HG02938 (cell line): Measurements from ENCODE around the gene TPSB2.
"Not testable (repeated sequence)": the region's sequence is repeated elsewhere in the genome, so short reads cannot be mapped to it uniquely, and the experiment has no call there.

Source experiments
- ATAC-seq: cut with Tn5 transposase; IDR thresholded peaks from one replicate; pipeline ENCODE4 v1.9.1; 2021; ENCODE audit warnings: mild to moderate bottlenecking, moderate library complexity; ENCODE audit not compliant: unreplicated experiment

TPSB2 gene

DNA sequence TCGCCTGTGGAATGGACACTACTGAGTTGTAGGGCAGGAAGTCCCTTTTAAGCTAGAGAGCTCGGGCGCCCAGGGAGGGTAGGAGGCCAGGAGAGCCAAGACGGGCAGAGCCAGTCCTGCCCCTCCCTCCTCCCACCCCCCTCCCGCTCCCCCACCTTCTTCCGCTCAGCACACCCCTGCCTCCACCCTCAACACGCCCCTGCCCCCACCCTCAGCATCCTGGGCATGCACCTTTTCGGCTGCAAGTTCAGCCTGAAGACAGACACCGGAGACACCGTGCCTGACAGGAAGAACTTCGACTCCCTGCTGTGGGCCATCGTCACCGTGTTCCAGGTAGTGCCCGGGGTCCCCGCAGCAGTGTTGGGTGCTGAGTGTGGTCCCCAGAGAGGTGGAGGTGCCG, 23.2 kb downstream of the TPSB2 start:
- no peak for ATAC-seq

DNA sequence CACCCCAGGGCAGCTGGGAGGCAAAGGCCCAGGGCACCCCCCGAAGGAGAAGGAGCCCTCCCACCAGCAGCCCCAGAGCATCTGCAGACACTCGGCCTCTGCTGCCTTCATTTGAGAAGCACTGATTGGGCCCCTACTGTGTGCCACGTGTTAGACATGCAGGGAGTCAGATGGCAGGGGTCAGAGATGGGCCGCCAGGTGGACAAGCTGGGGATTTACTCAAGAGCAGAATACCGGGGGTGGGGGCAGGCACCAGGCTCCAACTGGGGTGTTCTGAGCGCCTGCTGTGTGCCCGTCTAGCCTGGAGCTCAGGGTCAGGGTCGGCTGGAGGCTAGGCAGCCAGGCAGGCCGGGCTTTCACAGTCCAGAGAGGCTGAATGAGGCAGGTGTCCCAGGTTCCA, 23.7 kb downstream of the TPSB2 start:
- ATAC-seq = no peak

DNA sequence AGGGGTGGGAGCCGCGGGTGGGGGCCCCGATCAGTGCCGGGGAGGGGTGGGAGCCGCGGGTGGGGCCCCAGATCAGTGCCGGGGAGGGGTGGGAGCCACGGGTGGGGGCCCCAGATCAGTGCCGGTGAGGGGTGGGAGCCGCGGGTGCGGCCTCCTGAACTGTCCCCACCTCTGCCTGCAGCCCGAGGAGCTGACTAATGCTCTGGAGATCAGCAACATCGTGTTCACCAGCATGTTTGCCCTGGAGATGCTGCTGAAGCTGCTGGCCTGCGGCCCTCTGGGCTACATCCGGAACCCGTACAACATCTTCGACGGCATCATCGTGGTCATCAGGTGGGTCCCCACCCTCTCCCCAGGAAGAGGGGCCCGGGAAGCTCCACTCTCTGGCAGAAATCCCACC, 25.1 kb downstream of the TPSB2 start:
- no peak for ATAC-seq

DNA sequence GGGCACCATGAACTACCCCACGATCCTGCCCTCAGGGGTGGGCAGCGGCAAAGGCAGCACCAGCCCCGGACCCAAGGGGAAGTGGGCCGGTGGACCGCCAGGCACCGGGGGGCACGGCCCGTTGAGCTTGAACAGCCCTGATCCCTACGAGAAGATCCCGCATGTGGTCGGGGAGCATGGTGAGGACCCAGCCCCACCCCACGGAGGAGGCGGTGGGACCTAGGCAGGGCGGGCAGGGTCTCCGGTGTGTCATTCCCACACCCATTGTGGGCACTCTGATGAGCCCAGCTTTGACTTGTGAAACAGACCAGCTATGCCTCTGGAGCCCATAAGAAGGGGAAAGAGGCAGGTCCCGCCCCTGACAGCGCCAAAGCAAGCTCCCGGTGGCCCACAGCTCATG, 27.7 kb downstream of the TPSB2 start:
- no peak for ATAC-seq

DNA sequence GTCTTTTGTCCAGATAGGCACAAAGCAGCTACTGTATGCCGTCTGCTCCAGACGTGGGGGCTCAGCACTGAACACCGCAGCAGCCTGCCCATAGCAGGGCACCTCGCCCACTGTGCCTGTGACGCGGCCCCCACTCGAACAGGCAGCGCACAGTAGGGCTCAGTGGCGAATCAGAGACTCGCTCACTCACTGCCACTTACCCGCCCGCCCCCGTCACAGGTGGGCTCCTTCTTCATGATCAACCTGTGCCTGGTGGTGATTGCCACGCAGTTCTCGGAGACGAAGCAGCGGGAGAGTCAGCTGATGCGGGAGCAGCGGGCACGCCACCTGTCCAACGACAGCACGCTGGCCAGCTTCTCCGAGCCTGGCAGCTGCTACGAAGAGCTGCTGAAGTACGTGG, 28.5 kb downstream of the TPSB2 start:
- no peak for ATAC-seq

DNA sequence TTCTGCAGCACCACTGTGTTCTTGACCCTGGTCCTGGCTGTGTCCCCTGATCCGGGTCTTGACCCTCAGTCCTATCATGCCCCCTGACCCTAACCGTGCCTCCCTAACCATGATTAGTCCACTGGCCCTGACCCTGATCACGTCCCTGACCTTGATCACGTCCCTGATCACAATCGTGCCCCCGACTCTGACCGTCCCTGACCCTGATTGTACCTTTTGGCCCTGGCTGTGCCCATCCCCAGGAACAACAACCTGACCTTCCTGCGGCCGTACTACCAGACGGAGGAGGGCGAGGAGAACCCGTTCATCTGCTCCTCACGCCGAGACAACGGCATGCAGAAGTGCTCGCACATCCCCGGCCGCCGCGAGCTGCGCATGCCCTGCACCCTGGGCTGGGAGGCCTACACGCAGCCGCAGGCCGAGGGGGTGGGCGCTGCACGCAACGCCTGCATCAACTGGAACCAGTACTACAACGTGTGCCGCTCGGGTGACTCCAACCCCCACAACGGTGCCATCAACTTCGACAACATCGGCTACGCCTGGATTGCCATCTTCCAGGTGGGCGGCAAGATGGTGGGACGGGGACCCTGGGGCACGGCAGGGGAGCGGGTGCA, 29.9 kb downstream of the TPSB2 start:
- no peak for ATAC-seq

DNA sequence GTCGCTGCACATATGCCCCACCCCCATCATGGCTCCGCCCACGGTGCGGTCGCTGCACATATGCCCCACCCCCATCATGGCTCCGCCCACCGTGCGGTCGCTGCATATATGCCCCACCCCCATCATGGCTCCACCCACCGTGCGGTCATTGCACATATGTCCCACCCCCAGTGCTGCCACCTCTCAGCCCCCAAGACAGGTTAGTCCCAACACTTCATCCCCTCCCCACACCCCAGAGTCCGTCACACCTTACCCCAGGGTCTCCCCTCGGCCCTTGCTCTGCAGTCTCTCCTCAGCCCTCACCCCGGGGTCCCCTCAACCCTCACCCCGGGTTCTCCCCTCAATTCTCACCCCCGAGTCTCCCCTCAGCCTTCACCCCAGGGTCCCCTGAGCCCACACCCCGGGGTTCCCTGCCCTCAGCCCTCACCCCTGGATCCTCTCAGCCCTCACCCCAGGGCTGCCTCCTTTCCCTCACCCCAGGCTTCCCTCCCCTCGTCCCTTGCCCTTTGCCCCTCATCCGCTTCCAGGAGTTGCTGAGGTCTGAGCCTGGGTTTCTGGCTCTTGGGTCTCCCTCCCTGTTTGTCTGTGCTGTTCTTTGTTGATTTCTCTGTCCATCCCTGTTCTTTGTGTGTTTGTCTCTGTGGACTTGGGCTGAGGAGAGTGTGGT, 30.5 kb downstream of the TPSB2 start:
- no peak for ATAC-seq

DNA sequence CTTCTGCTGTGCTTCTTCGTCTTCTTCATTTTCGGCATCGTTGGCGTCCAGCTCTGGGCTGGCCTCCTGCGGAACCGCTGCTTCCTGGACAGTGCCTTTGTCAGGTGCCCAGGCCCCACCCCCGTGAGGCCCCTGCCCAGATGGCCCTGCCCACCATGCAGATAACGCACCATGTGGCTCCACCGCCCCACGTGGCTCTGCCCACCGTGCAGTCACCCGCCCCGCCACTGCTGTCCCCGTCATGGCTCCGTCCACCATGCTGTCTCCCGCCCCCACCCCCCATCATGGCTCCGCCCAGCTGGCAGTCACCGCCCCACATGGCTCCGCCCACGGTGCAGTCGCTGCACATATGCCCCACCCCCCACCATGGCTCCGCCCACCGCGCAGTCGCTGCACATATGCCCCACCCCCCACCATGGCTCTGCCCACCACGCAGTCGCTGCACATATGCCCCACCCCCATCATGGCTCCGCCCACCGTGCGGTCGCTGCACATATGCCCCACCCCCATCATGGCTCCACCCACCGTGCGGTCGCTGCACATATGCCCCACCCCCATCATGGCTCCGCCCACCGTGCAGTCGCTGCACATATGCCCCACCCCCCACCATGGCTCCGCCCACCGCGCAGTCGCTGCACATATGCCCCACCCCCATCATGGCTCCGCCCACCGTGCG, 31.2 kb downstream of the TPSB2 start:
- not testable (repeated sequence) for ATAC-seq

DNA sequence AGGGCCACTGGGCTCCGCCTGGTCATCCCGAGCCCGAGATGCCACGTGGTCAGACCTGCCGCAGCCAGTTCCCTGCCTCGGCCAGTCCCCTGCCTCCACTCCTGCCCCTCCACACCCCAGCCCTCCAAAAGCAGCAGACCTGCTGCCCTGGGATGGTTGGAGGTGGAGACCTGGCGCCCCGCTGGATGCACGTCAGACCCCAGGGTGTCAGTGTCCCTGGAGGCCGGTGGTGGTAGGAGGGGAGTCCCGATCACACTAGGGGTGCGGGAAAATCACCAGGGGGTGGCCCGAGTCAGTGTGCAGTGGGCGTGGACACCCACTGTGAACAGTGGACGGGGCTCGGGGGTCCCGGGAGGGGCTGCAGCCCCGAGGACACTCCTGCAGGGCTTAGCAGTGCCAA, 31.8 kb downstream of the TPSB2 start:
- ATAC-seq = no peak

DNA sequence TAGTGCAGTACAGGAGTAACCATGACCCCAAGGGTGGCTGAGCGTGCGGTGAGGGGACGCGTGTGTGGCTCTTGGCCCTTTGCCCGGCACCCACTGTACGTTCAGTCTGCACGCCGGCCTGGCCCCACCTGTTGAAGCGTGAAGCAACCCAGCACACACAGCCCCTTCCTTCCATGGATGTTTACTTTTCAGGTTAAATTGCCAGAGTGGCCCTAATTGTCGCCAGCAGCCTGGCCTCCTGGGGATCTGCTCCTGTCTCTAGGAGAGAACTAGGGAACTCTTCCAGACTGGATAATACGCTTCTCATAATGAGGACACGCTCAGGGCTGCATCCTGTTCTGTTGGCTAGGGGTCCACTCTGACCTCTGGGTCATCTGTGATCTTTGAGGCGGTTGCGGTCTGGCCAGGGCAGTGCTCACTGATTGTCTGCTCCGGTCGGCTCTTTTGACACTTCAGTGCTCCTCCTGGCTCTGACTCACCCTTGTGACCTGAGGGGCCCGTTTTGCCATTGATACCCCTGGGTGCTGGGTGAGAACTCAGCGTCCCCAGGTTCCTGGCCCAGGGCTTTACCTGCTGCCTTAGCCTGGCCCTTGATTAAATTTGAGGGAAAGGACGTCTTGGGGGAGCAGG, 32.6 kb downstream of the TPSB2 start:
- no peak for ATAC-seq

DNA sequence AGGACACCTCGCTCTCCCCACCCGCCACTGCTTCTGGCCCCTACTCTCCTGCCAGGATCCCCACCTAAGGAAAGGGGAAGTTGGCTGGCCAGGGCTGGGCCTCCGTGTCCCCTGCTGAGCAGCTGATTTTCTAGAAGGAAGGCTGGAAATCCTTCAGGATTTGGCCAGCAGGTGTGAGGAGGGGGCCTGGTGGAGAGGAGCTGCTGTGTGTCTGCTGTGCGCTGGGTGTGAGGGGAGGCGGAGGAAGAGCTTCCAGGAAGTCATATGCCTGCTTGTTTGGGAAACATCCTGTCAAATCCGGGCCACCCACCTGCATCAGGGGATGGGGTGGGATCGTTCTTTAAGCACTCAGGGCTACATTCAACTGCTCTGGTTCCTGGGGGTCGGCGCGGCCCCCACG, 33.5 kb downstream of the TPSB2 start:
- no peak for ATAC-seq

DNA sequence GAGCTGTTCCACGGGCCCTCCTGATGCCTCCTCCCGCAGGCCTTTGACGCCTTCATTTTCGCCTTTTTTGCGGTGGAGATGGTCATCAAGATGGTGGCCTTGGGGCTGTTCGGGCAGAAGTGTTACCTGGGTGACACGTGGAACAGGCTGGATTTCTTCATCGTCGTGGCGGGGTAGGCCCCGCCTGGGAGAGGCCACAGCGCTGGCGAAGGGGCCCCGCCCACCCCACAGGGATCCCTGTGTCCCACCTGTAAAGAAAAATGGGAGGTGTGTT, 34.7 kb downstream of the TPSB2 start:
- ATAC-seq = no peak

DNA sequence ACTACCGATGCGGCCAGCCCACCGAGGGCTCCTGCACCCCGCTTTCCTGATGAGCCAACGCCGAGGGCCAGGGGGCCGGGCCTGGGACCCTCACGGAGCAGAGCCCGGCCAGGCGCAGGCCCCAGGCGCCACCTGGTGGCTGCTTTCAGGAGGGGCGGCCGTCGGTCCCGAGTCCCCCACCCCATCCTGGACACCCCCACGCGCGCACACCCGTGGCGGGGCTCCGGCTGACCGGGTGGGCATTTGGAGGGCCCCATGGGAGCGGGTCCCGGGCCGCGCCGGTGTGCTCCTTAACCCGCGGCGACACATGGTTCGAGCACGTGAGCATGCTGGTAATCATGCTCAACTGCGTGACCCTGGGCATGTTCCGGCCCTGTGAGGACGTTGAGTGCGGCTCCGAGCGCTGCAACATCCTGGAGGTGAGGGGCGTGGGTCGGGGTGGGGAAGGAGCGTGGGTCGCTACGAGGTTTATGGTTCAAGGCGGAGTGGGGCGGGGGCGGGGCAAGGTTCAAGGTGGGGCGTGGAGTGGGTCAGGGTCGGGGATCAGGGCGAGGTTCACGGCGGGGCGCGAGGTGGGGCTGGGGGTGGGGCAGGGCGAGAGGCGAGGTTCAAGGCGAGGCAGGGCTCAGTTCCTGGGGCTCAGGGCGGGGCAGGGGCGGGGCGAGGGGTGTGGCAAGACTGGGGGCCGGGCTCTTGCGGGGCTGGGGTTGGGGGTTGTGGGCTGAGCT, 35.2 kb downstream of the TPSB2 start:
- ATAC-seq = no peak

DNA sequence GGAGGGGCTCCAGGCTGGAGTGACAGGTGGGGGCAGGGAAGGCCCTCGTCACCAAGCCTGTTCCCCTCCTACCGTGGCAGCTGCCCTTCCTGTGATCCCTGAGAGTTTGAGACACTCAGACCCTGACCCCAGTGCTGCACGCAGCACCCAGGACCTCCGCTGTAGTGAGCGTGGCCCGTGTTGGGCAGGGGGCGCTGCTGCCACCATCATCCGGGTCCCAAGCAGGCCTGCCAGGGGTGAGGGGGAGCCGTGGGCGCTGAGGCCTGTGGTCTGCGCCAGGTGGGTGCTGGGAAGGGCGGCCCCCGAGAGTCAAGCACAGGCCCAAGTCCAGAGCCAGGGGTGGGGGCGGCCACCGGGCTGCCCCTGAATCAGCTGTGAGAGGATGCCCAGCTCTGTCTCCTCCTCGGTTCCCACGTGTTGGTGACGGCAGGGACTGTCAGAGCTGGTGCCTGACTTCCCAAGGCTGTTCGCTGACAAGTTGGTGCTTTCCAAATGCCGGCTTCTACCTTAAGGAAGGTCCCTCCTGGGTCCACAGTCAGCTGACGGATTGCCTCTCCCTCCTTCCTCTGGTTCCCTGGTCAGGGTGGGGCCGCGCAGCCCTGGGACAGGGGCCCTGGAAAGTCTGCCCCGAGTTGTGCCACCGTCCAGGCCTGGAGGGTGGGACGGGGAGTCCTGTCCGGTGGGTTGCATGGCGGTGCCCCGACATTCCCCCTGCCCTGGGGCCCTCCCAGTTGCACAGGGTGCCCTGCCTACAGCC, 36.0 kb downstream of the TPSB2 start:
- ATAC-seq = no peak

DNA sequence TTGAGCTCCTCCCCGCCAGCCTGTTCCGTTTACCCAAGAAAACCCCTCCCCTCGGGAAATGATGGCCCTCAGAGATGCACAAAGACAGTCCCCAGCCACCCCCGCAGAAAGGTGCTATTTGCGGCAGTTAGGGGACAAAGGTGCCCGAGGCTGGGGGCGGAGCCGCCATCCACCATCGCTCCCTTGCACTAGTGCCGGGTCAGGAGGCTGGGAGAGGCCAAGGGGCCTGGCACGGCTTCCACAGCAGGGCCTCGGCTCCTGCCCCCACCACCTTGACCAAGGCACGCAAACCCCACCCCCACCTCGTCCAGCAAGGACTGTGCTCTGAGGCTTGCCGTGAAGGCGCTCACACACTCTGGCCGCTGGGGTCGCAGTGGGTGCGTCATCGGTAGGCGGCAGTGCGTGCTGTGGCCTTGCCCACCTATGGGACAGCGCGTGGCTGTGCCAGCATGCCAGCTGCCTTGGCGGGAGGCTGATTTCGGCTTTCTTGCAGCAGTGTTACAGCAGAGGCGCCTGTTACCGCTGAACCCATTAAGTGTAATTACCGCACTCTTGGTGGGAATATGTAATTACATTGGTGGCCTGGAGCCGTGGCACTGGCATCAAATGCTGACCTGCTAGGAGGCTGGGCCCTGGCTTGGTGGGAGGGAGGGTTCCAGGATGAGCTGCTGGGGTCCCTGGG, 36.7 kb downstream of the TPSB2 start:
- ATAC-seq = no peak

DNA sequence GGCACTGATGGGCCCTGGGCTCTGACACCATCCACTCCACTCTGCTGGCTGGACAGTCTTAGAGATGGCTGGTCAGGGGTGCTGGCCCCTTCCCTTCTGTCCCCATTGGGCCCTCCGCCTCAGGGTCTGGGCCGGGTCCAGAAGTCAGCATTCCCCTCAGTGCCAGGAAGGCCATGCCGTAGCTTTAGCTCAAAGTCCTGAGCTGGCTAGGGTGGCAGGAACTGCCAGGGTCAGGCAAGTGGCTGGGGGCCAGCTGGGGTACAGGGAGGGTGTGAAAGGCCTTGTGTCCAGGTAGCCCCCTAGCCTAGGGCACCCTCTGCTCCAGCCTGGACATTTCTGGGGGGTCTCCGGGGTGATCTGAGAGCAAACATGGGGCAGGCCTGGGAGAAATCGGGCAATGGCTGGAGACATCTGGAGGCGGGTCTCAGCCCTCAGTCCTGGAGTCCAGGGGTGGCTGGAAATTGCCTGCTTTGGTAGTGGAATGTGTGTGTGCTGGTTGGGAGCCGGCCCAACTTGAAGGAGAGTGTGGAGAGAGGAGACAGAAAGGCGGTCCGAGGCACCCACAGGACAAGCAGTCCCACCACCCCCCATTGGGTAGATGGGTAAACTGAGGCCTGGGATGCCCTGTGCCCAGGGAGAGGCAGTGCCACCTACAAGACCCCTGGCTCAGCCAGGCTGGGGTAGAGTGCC, 37.5 kb downstream of the TPSB2 start:
- ATAC-seq = no peak

DNA sequence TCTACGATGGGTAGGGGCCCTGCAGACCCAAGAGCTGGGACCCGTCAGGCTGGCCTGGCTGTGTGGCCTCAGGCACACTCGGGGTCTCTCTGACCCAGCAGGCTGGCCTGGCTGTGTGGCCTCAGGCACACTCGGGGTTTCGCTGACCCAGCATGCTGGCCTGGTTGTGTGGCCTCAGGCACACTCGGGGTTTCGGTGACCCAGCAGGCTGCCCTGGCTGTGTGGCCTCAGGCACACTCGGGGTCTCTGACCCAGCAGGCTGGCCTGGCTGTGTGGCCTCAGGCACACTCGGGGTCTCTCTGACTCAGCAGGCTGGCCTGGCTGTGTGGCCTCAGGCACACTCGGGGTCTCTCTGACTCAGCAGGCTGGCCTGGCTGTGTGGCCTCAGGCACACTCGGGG, 39.2 kb downstream of the TPSB2 start:
- not testable (repeated sequence) for ATAC-seq

DNA sequence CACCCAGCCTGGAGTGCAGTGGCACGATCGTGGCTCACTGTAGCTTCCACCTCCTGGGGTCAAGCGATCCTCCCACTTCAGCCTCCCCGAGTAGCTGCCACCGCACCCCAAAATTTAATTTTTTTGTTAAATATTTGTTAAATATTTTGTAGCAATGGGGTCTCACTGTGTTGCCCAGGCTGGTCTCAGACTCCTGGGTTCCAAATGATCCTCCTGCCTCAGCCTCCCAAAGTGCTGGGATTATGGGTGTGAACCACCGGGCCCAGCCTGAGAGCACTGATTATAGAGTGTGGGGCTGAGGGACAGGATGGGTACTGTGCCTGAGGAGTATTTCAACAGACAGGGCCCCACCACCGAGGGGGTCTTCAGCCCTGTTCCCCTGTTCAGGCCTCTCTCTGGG, 40.5 kb downstream of the TPSB2 start:
- no peak for ATAC-seq

DNA sequence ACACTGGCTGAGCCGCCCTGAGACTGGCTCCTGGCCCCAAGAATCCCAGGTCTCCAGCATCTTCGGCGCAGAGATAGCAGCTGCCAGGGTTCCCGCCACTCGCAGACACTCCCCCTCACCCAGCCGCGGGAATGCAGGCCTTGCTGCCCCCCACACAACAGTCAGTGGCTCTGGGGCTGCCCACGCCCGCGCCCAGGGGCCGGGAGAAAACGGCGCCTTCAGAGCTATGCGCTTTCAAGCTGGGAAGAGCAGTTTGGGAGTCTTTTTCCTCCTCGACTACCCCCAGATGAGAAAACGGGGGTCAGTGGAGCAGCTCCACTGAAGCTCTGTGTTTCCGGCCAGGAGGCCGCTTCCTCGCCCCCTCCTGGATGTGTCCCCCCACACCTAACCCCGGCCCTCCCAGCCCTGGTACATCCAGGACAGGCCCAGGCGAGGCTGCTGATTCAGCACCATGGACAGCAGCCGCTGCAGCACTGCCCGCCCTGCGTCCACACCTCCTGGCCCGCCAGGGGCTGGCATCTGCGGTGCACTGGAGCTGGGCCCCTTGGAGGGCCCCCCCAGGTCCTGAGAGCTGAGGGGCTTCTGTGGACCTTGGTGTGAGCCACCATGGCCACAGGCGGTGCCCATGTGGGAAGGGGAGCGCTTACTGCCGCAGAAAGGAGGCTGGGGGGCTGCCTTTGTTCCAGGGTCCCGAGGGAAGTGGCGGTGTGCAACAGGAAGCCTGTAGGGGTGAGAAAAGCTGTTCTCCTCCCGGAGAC, 41.4 kb downstream of the TPSB2 start:
- no peak for ATAC-seq
